Measurements from ENCODE around the gene COL10A1. TPM values are rescaled to one million over a fixed set of nuclear protein-coding genes. Genes with fewer than 3 reads are reported as not detected.

Gene COL10A1
- total RNA-seq, 1 experiment from 2014 or later: not detected

DNA sequence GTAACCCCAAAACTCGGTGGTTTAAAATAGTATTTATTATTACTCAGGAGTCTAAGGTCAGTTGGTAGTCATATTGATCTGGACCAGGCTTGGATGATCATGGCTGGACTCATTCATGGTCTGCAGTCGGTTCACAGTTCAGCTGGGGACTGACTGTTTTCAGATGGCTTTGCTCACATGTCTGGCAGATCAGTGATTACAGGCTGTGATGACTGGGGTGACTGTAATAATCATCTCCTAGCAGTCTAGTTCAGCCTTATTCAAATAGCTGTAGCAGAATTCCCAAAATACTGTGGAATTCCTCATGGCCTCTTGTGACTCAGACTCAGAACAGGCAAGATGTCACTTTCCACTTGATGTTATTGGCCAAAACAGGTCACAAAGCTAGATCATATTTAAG, 41.6 kb downstream of the COL10A1 start:
- Histone ChIP-seq H3K36me3 (ENCODE audit: insufficient read depth, low read length, poor library complexity, severe bottlenecking) (no peaks in the 10 kb centered on the region), H3K9me3 (ENCODE audit: low read depth, low read length, poor library complexity, severe bottlenecking) (no peaks in the 10 kb centered on the region), H3K27ac (ENCODE audit: low read depth, low read length, poor library complexity, severe bottlenecking) (no peak overlapping the region), H3K27me3 (replicated peaks; ENCODE audit: insufficient read depth, low read depth, low read length, poor library complexity) (no peaks in the 10 kb centered on the region), H3K4me3 (ENCODE audit: low read depth, low read length, poor library complexity, severe bottlenecking) (no peak overlapping the region), H3K4me1 (ENCODE audit: insufficient read depth, low read length, poor library complexity, severe bottlenecking) (no peaks in the 10 kb centered on the region)
- BruUV-seq (replicated peaks): no TSS peak
- CTCF ChIA-PET: no interaction called here
- TF ChIP-seq, protein P1, sequence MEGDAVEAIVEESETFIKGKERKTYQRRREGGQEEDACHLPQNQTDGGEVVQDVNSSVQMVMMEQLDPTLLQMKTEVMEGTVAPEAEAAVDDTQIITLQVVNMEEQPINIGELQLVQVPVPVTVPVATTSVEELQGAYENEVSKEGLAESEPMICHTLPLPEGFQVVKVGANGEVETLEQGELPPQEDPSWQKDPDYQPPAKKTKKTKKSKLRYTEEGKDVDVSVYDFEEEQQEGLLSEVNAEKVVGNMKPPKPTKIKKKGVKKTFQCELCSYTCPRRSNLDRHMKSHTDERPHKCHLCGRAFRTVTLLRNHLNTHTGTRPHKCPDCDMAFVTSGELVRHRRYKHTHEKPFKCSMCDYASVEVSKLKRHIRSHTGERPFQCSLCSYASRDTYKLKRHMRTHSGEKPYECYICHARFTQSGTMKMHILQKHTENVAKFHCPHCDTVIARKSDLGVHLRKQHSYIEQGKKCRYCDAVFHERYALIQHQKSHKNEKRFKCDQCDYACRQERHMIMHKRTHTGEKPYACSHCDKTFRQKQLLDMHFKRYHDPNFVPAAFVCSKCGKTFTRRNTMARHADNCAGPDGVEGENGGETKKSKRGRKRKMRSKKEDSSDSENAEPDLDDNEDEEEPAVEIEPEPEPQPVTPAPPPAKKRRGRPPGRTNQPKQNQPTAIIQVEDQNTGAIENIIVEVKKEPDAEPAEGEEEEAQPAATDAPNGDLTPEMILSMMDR (conservative IDR thresholded peaks at IDR 0.05; ENCODE audit: low read depth, low read length): no peak
- no peak for TF ChIP-seq EZH2 (IDR thresholded peaks at IDR 0.05; ENCODE audit: borderline replicate concordance, low read depth, low read length, poor library complexity, severe bottlenecking)
- intact Hi-C loops (cut with micrococcal nuclease; ENCODE audit: unreplicated experiment): no loop called here
- POLR2A ChIA-PET (ENCODE audit: low non-redundant PET): no interaction called here
- DNase-seq (ENCODE audit: low spot score): no peak

DNA sequence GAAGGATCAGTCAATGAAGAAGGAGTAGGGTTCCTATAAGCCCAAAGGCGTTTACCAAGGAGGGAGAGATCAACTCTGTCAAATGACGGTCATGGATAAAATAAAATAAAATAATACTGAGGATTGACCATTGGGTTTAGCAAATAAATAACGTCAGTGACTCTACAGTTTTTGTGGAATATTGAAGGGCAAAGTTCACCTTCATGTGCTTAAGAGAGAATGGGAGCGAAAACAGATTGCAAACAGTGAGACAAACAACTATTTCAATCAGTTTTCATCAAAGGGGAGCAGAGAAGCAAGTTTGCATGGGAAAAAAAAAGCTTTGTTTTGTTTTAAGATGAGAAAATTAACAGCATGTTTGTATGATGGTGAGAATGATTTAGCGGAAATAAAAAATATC, 42.9 kb downstream of the COL10A1 start:
- Histone ChIP-seq H3K27ac (ENCODE audit: low read depth, low read length, poor library complexity, severe bottlenecking) (no peak overlapping the region), H3K4me1 (ENCODE audit: insufficient read depth, low read length, poor library complexity, severe bottlenecking) (no peaks in the 10 kb centered on the region), H3K4me3 (ENCODE audit: low read depth, low read length, poor library complexity, severe bottlenecking) (no peak overlapping the region), H3K36me3 (ENCODE audit: insufficient read depth, low read length, poor library complexity, severe bottlenecking) (no peaks in the 10 kb centered on the region), H3K9me3 (ENCODE audit: low read depth, low read length, poor library complexity, severe bottlenecking) (no peaks in the 10 kb centered on the region), H3K27me3 (replicated peaks; ENCODE audit: insufficient read depth, low read depth, low read length, poor library complexity) (no peaks in the 10 kb centered on the region)
- CTCF ChIA-PET: no interaction called here
- no peak for TF ChIP-seq EZH2 (IDR thresholded peaks at IDR 0.05; ENCODE audit: borderline replicate concordance, low read depth, low read length, poor library complexity, severe bottlenecking)
- TF ChIP-seq, protein P1 (conservative IDR thresholded peaks at IDR 0.05; ENCODE audit: low read depth, low read length): no peak
- POLR2A ChIA-PET (ENCODE audit: low non-redundant PET): no interaction called here
- no TSS peak for BruUV-seq (replicated peaks)
- intact Hi-C loops (cut with micrococcal nuclease; ENCODE audit: unreplicated experiment): no loop called here
- no peak for DNase-seq (ENCODE audit: low spot score)

GRCh38 chr6:116078945-116079344, 47.0 kb downstream of the COL10A1 start:
- Histone ChIP-seq H3K27me3 (replicated peaks; ENCODE audit: insufficient read depth, low read depth, low read length, poor library complexity) (no peaks in the 10 kb centered on the region), H3K36me3 (ENCODE audit: insufficient read depth, low read length, poor library complexity, severe bottlenecking) (no peaks in the 10 kb centered on the region), H3K27ac (ENCODE audit: low read depth, low read length, poor library complexity, severe bottlenecking) (no peak overlapping the region), H3K4me1 (ENCODE audit: insufficient read depth, low read length, poor library complexity, severe bottlenecking) (no peaks in the 10 kb centered on the region), H3K4me3 (ENCODE audit: low read depth, low read length, poor library complexity, severe bottlenecking) (no peak overlapping the region), H3K9me3 (ENCODE audit: low read depth, low read length, poor library complexity, severe bottlenecking) (no peaks in the 10 kb centered on the region)
- no peak for TF ChIP-seq EZH2 (IDR thresholded peaks at IDR 0.05; ENCODE audit: borderline replicate concordance, low read depth, low read length, poor library complexity, severe bottlenecking)
- TF ChIP-seq, protein P1 (conservative IDR thresholded peaks at IDR 0.05; ENCODE audit: low read depth, low read length): no peak
- DNase-seq (ENCODE audit: low spot score): no peak
- intact Hi-C loops (cut with micrococcal nuclease; ENCODE audit: unreplicated experiment): no loop called here
- ChIA-PET POLR2A (ENCODE audit: low non-redundant PET) (interaction anchor here (0.6 kb wide), 1 partner anchor 1224 kb away, joined by 3 read pairs; no protein-coding TSS in a partner anchor), CTCF (interaction anchor here (1.2 kb wide), 1 partner anchor 68 kb away, joined by 10 read pairs; no protein-coding TSS in a partner anchor)
- no TSS peak for BruUV-seq (replicated peaks)

All from A673 (cell line).